Breast epithelium (tissue), 3 donors: ENCODE data around the gene MYO5B.

Experiments
- POLR2AphosphoS5 ChIP-seq, 3 donors: sonication (generic); formaldehyde crosslinking; IDR thresholded peaks; one replicate each; pipeline ENCODE4 v1.6.1; 2017; ENCODE audit warnings: antibody characterized with exemption in 3 of 3
- TF ChIP-seq, protein P1 (sequence below), 3 donors: fragments of 450-650 bp; IDR thresholded peaks; one replicate each; pipeline ENCODE4 v1.5.1; 2016 to 2017; ENCODE audit warnings: antibody characterized with exemption in 3 of 3, mild to moderate bottlenecking in 3 of 3, moderate library complexity in 3 of 3

DNA sequence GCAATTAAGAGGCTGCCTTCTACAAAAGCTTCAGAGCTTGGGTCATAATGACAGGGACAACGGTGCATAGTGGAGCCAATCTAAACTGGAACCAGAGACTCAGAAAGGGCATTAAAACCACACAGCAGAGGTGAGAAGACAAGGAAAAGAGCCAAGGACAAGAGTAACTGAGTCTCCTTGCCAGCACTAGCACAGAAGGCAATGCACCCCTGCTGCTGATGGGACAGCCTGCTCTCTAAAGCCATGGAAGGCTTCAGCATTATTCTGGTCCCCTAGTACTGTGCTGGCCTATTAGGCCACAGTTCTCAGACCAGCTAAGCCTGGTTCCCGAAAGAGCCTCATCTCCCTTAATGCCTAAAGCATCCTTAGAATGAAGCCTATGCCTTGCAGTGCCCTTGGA lies 15.5 kb downstream of the MYO5B start:
- TF ChIP-seq, protein P1, sequence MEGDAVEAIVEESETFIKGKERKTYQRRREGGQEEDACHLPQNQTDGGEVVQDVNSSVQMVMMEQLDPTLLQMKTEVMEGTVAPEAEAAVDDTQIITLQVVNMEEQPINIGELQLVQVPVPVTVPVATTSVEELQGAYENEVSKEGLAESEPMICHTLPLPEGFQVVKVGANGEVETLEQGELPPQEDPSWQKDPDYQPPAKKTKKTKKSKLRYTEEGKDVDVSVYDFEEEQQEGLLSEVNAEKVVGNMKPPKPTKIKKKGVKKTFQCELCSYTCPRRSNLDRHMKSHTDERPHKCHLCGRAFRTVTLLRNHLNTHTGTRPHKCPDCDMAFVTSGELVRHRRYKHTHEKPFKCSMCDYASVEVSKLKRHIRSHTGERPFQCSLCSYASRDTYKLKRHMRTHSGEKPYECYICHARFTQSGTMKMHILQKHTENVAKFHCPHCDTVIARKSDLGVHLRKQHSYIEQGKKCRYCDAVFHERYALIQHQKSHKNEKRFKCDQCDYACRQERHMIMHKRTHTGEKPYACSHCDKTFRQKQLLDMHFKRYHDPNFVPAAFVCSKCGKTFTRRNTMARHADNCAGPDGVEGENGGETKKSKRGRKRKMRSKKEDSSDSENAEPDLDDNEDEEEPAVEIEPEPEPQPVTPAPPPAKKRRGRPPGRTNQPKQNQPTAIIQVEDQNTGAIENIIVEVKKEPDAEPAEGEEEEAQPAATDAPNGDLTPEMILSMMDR (IDR thresholded peaks at IDR 0.05) = no peak
- TF ChIP-seq POLR2AphosphoS5 (IDR thresholded peaks at IDR 0.05) = no peak
